ENCODE results near the gene PRDM9. TPM values are rescaled to one million over a fixed set of nuclear protein-coding genes. Genes with fewer than 3 reads are reported as not detected.
"Not testable (repeated sequence)": the region's sequence is repeated elsewhere in the genome, so short reads cannot be mapped to it uniquely, and the experiment has no call there.

PRDM9 gene
- total RNA-seq (2014; rRNA removed; shearing (Covaris generic)) = not detected in 2 replicates

DNA sequence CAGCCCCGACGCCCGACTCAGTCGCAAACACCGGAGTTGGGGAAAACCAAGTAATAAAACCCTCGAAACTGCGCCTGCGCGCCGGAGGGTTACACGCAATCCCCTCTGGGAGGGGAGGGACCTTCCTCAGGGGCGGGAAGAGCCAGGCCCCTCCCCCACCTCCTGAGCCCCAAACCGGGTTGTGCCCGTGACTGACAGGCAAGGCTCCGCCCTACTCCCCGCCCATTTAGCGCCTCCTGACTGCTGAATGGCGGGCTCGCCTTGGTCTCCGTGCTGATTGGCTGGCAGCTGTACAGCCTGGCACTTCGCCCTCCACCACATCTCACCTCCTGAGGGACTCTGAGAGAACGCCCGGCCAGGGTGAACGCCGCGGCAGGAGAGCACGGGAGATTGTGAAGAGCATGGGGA, at the start of gene PRDM9:
Gene PRDM9 (plus strand): TSS at position 332 of the 408 bp plus-strand sequence. CDS start 1,425 bp downstream, outside the sequence.
- Histone ChIP-seq H3K27ac (no peak within 1 kb of the TSS), H3K36me3 (no peaks in the 10 kb centered on the region), H3K4me1 (replicated peaks) (no peaks in the 10 kb centered on the region), H3K27me3 (replicated peaks) (no peaks in the 10 kb centered on the region), H3K9me3 (replicated peaks) (no peaks in the 10 kb centered on the region), H3K4me3 (no peak within 1 kb of the TSS)
- no peak for DNase-seq (ENCODE audit: low read depth in 1 of 2, low spot score in 2 of 2)

DNA sequence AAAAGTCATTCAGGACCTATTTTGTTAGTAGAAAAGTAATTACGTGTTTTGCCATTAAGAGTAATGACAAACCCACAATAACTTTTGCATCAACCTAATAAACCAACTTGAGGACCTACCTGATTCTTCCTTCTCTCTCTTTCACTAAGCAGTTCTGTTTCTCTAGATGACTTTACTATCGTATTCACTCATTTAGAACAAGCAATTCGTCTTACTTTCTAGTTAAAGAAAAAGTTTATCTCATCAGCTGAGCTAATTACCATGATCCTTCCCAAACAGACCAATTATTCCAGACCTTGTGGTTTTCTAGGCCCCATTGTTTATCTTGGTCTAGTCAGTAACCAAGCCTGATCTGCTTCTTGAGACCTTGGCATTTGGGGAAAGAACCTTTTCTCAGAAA, 49.6 kb upstream of the PRDM9 start:
- Histone ChIP-seq H3K27ac (no peak overlapping the region), H3K4me1 (replicated peaks) (no peaks in the 10 kb centered on the region), H3K9me3 (replicated peaks) (no peaks in the 10 kb centered on the region), H3K4me3 (no peak overlapping the region), H3K27me3 (replicated peaks) (no peaks in the 10 kb centered on the region), H3K36me3 (no peaks in the 10 kb centered on the region)
- no peak for DNase-seq (ENCODE audit: low read depth in 1 of 2, low spot score in 2 of 2)

DNA sequence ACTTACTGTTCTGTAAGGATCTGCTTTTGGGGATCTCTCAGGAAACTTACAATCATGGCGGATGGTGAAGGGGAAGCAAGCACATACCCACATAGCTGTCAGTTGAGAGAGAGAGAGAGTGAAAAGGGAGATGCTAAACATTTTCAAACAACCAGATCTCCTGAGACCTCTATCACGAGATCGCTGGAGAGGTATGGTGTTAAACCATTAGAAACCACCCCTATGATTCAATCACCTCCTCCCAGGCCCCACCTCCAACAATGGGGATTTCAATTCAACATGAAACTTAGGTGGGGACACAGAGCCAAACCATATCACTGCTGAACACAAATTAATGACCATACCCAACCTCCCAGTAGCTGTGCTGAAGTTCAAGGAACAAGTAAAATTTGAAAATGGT, 48.2 kb upstream of the PRDM9 start:
- no peaks in the 10 kb centered on the region for H3K36me3 ChIP-seq
- H3K9me3 ChIP-seq (replicated peaks) = no peaks in the 10 kb centered on the region
- H3K4me1 ChIP-seq (replicated peaks) = no peaks in the 10 kb centered on the region
- no peak overlapping the region for H3K4me3 ChIP-seq
- no peak overlapping the region for H3K27ac ChIP-seq
- no peak for DNase-seq (ENCODE audit: low read depth in 1 of 2, low spot score in 2 of 2)
- no peaks in the 10 kb centered on the region for H3K27me3 ChIP-seq (replicated peaks)

DNA sequence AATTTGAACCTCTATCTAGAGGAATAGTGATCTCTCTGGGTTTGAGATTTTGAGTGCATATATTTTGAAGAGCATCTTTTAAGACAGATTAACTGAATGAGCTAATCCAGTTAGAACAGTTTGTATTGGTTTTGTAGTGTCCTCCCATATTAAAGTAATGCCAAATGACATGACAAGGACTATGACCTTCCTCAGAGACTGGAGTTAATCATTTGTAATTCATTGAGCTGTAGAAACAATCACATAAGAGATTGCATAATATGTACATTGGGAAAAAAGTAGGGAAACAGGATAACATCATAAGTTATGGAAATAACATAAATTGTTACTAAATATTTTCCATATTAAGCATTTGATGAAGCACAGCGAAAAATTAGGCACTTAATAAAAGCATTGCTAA, 45.8 kb upstream of the PRDM9 start:
- DNase-seq (ENCODE audit: low read depth in 1 of 2, low spot score in 2 of 2) = no peak
- Histone ChIP-seq H3K4me1 (replicated peaks) (no peaks in the 10 kb centered on the region), H3K27ac (no peak overlapping the region), H3K9me3 (replicated peaks) (no peaks in the 10 kb centered on the region), H3K36me3 (no peaks in the 10 kb centered on the region), H3K4me3 (no peak overlapping the region), H3K27me3 (replicated peaks) (no peaks in the 10 kb centered on the region)

DNA sequence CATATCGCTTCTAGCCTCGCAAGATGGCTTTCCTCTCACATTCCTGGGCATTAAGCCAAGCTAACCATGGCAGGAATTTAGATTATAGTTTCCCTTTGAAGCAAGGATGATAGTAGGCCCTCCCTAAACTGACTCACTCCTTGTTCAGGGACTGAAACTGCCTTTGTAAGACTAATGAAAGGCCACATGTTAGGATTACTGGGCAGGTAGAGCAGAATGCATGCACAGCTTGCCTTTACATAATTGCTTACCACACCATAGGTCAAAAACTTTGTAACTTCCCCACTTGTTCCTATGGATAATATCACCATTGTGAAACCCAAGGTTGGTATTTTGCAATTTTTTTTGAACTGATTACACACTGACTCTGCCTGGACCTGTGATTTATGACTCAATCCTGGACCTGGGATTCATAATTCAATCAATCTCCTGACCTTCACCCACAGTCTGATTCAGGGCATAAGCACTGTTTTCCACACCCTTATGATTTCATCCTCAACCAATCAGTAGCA, 41.0 kb upstream of the PRDM9 start:
- H3K36me3 ChIP-seq = no peaks in the 10 kb centered on the region
- no peaks in the 10 kb centered on the region for H3K9me3 ChIP-seq (replicated peaks)
- H3K4me3 ChIP-seq = no peak overlapping the region
- DNase-seq (ENCODE audit: low read depth in 1 of 2, low spot score in 2 of 2) = no peak
- H3K4me1 ChIP-seq (replicated peaks) = no peaks in the 10 kb centered on the region
- H3K27ac ChIP-seq = no peak overlapping the region
- H3K27me3 ChIP-seq (replicated peaks) = no peaks in the 10 kb centered on the region

DNA sequence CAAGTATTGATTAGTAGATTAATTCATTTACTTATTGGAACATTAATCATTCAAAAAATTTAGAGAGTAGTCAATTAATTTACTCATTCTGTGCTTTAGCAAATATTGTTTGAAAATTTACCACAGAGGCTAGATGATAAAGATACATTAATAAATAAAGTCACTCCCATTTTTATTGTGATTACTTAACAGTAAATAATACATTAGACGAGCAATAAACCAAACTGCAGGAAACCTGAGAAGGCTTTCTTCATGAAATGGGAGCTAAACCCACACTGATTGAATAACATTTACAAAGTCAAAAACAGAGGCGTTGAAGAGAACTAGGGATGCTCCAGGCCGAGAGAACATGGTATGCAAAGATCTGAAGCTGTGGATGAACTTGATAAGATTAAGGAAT, 38.8 kb upstream of the PRDM9 start:
- no peaks in the 10 kb centered on the region for H3K9me3 ChIP-seq (replicated peaks)
- no peak for DNase-seq (ENCODE audit: low read depth in 1 of 2, low spot score in 2 of 2)

DNA sequence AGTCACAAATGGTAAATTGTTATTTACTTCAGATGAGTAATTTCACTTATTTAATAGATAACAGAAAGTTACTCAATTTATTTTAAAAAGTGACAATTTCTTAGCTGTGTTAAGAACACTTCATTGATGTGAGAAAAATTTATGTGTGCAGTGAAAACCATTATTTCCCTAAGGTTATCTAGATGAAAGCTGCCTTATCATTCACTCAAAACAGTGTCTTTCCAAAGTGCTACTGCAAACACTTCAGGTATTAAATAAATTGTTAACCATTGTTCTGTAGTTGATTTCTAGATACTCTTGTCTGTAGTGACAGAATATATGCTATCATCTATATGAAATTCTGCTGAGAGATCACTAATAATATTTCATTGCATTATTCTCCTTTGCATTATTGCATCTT, 33.5 kb upstream of the PRDM9 start:
- Histone ChIP-seq H3K27ac (no peak overlapping the region), H3K27me3 (replicated peaks) (no peaks in the 10 kb centered on the region), H3K4me3 (no peak overlapping the region), H3K9me3 (replicated peaks) (no peaks in the 10 kb centered on the region), H3K36me3 (no peaks in the 10 kb centered on the region), H3K4me1 (replicated peaks) (no peaks in the 10 kb centered on the region)
- no peak for DNase-seq (ENCODE audit: low read depth in 1 of 2, low spot score in 2 of 2)

More for the DNA sequence above, 38.8 kb upstream of the PRDM9 start:
- no peak overlapping the region for H3K27ac ChIP-seq
- H3K36me3 ChIP-seq = no peaks in the 10 kb centered on the region
- no peaks in the 10 kb centered on the region for H3K27me3 ChIP-seq (replicated peaks)
- no peaks in the 10 kb centered on the region for H3K4me1 ChIP-seq (replicated peaks)
- H3K4me3 ChIP-seq = no peak overlapping the region

DNA sequence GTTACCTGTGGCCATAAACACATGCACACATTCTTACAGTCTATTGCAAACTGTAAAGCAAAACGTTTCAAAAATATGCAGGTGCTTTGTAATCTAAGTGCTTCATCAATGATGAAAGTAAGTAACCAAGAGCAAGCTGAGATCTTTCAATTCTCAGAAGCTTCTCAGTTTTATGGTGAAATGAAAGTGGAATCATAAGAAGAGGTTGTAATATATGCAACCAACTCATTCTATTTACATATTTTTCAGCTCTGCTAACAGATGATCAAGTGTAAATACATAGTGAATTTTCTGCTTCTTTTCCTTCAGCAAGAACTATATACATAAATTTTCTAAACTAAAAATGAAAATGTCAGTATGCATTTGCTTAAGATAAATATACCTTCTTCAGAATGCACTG, 33.1 kb upstream of the PRDM9 start:
- Histone ChIP-seq H3K4me1 (replicated peaks) (no peaks in the 10 kb centered on the region), H3K4me3 (no peak overlapping the region), H3K27ac (no peak overlapping the region), H3K9me3 (replicated peaks) (no peaks in the 10 kb centered on the region), H3K27me3 (replicated peaks) (no peaks in the 10 kb centered on the region), H3K36me3 (no peaks in the 10 kb centered on the region)
- DNase-seq (ENCODE audit: low read depth in 1 of 2, low spot score in 2 of 2) = no peak

DNA sequence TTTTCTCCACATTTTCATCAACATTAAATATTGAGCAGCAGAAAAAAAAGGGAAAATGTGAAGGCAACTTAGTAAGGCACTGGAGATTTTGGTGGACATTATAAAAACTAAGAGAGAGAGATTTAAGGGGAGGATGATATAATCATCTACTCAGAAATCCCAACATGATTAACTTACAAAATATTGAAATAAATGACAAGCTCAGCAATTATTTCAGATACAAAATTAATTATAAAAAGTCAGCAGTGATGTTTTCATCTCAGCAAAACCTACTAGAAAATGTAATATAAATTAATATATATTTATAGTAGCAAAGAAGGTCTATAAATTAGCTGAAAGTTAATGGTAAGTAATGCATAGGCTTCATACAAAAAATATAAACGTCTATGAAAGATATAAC, 30.8 kb upstream of the PRDM9 start:
- Histone ChIP-seq H3K4me3 (no peak overlapping the region), H3K27ac (no peak overlapping the region), H3K36me3 (no peaks in the 10 kb centered on the region), H3K4me1 (replicated peaks) (no peaks in the 10 kb centered on the region), H3K27me3 (replicated peaks) (no peaks in the 10 kb centered on the region), H3K9me3 (replicated peaks) (no peaks in the 10 kb centered on the region)
- no peak for DNase-seq (ENCODE audit: low read depth in 1 of 2, low spot score in 2 of 2)

DNA sequence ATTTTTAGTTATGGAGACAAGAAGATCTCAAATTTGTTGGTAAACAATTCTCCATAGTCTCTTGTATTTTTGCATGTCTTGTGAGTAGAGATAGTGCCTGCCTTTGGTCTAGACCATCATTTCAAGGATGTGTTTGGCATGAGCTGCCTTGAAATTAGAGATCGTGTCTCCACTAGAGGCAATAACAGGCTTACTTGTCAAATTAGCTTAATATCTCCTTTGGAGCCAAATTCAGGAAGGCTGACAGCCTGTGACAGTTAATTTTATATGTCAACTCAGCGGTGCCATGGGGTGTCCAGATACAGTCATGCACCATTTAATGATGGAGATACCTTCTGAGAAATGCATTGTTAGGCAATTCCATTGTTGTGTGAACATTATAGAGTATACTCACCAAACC, 24.8 kb upstream of the PRDM9 start:
- DNase-seq (ENCODE audit: low read depth in 1 of 2, low spot score in 2 of 2) = no peak
- no peak overlapping the region for H3K4me3 ChIP-seq

DNA sequence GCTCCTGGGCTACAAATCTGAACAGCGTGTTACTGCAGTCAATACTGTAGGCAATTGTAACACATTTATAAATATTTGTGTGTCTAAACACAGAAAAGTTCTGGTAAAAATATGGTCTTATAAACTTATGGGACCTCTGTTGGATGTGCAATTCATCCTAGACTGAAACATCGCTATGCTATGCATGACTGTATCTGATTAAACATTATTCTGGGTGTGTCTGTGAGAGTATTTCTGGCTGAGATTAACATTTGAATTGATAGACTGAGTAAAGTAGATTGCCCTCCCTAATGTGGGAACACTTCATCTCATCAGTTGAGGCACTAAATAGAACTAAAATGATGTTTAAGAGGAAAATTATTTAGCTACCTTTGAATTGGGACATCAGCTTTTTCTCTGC, 24.3 kb upstream of the PRDM9 start:
- Histone ChIP-seq H3K27me3 (replicated peaks) (no peaks in the 10 kb centered on the region), H3K4me3 (no peak overlapping the region), H3K9me3 (replicated peaks) (no peaks in the 10 kb centered on the region), H3K4me1 (replicated peaks) (no peaks in the 10 kb centered on the region), H3K27ac (no peak overlapping the region), H3K36me3 (no peaks in the 10 kb centered on the region)
- no peak for DNase-seq (ENCODE audit: low read depth in 1 of 2, low spot score in 2 of 2)

More for the DNA sequence above, 24.8 kb upstream of the PRDM9 start:
- H3K9me3 ChIP-seq (replicated peaks) = no peaks in the 10 kb centered on the region
- no peak overlapping the region for H3K27ac ChIP-seq
- no peaks in the 10 kb centered on the region for H3K4me1 ChIP-seq (replicated peaks)
- H3K27me3 ChIP-seq (replicated peaks) = no peaks in the 10 kb centered on the region
- no peaks in the 10 kb centered on the region for H3K36me3 ChIP-seq

DNA sequence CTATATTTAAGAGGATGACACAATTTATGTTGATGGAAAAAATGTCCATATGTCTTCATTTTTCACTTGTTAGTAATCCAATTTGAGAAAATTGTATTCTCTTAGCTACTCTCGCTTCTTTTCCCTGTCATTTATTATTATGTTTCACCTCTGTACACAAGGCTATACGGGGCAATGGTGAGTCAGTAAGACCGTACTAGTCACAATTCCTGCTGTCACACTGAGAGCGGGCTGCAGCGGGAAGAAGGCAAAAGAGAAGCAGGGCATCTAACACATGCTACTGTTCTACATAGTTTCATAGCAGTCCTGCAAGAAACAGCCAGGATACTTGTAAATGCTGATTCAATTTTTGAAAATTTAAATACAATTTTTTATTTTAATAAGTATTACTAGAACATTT, 23.3 kb upstream of the PRDM9 start:
- Histone ChIP-seq H3K27ac (no peak overlapping the region), H3K36me3 (no peaks in the 10 kb centered on the region), H3K4me1 (replicated peaks) (no peaks in the 10 kb centered on the region), H3K27me3 (replicated peaks) (no peaks in the 10 kb centered on the region), H3K9me3 (replicated peaks) (no peaks in the 10 kb centered on the region), H3K4me3 (no peak overlapping the region)
- DNase-seq (ENCODE audit: low read depth in 1 of 2, low spot score in 2 of 2) = no peak

DNA sequence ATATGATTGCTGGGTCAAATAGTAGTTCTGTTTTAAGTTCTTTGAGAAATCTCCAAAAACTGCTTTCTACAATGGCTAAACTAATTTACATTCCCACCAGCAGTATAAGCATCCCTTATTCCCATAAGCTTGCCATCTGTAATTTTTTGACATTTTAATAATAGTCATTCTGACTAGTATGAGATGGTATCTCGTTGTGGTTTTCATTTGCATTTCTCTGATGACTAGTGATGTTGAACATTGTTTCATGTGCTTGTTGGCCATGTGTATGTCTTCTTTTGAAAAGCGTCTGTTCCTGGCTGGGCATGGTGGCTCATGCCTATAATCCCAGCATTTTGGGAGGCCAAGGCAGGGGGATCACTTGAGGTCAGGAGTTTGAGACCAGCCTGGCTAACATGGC, 21.2 kb upstream of the PRDM9 start:
- H3K36me3 ChIP-seq; H3K9me3 ChIP-seq (replicated peaks); H3K27ac ChIP-seq; DNase-seq (ENCODE audit: low read depth in 1 of 2, low spot score in 2 of 2); H3K27me3 ChIP-seq (replicated peaks); H3K4me1 ChIP-seq (replicated peaks); H3K4me3 ChIP-seq: not testable (repeated sequence)

DNA sequence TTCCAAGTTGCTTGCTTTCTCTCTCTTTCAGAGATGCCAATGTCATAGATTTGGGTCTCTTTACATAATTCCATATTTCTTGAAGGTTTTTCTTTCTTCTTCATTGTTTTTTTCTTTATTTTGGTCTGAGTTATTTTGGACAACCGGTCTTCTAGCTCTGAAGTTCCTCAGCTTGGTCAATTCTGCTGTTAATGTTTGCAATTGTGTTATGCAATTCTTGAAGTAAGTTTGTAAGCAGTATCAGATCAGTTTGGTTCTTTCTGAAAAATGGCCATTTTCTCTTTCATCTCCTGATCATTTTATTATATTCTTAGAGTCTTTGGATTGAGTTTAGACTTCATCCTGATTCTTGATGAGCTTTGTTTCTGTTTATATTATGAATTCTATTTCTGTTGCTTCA, 16.4 kb upstream of the PRDM9 start:
- H3K4me3 ChIP-seq = no peak overlapping the region
- no peaks in the 10 kb centered on the region for H3K27me3 ChIP-seq (replicated peaks)
- no peak for DNase-seq (ENCODE audit: low read depth in 1 of 2, low spot score in 2 of 2)
- no peaks in the 10 kb centered on the region for H3K9me3 ChIP-seq (replicated peaks)
- H3K4me1 ChIP-seq (replicated peaks) = no peaks in the 10 kb centered on the region
- H3K36me3 ChIP-seq = no peaks in the 10 kb centered on the region
- H3K27ac ChIP-seq = no peak overlapping the region

DNA sequence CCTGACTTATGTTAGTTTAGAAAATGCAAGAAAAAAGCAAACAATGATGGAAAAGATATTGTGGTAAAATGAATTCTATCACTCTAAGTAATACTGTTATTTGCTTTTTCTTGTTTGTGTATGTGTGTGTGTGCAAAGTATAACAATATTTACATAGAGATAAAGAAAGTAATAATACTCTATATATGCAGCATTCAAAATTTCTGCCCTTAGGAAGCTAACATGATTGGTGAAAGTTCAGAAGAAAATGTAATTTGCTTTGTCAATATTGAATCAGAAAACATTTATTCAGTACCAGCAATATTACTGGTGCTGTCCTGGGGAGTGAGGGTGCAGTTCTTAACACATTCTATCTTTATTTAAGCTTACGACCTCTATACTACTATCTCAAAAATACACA, 12.9 kb upstream of the PRDM9 start:
- Histone ChIP-seq H3K9me3 (replicated peaks) (no peaks in the 10 kb centered on the region), H3K4me3 (no peak overlapping the region), H3K4me1 (replicated peaks) (no peaks in the 10 kb centered on the region), H3K27me3 (replicated peaks) (no peaks in the 10 kb centered on the region), H3K36me3 (no peaks in the 10 kb centered on the region), H3K27ac (no peak overlapping the region)
- DNase-seq (ENCODE audit: low read depth in 1 of 2, low spot score in 2 of 2) = no peak

Measured in SJSA1 (cell line).